K562 (cell line): ENCODE results near the gene VRK3.

Experiments used
- RAD51 ChIP-seq: fragments of 450-650 bp; IDR thresholded peaks from 2 replicates; pipeline ENCODE4 v1.7.1; 2016; ENCODE audit warnings: low read depth, mild to moderate bottlenecking, borderline replicate concordance
- TEAD4 ChIP-seq, 2 experiments: sonication (generic) in 1 of 2; formaldehyde crosslinking in 1 of 2; IDR thresholded peaks; 2 replicates each; pipeline versions ENCODE4 v1.6.1 to v1.8.0; 2012 to 2022; ENCODE audit warnings: borderline replicate concordance in 1 of 2, inconsistent platforms in 1 of 2, low read length in 1 of 2, mild to moderate bottlenecking in 1 of 2, missing genetic modification reagents in 1 of 2
- TF ChIP-seq, protein P1 (sequence below): sonication (generic); formaldehyde crosslinking; IDR thresholded peaks from 2 replicates; pipeline ENCODE4 v1.8.1; 2022; ENCODE audit warnings: missing genetic modification reagents

DNA sequence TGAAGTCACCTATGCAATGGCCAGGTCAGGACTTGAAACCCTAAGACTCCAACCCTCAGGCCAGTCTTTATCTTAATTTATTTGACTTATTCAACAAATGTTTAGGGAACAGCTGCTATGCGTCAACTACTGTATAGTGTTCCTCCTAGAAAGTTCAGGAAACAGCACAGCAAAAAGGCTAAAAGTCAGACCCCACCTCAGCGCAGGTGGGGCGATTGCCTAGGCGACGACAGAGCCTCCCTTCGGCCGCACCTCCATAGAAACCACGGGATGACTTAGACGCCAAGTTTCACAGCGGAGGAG is 502 bp downstream of the VRK3 start:
- no peak for TF ChIP-seq TEAD4 (IDR thresholded peaks at IDR 0.05; ENCODE audit: low read length)
- no peak for TF ChIP-seq TEAD4 (CRISPR knock-in tag; IDR thresholded peaks at IDR 0.05; ENCODE audit: borderline replicate concordance)
- TF ChIP-seq, protein P1, sequence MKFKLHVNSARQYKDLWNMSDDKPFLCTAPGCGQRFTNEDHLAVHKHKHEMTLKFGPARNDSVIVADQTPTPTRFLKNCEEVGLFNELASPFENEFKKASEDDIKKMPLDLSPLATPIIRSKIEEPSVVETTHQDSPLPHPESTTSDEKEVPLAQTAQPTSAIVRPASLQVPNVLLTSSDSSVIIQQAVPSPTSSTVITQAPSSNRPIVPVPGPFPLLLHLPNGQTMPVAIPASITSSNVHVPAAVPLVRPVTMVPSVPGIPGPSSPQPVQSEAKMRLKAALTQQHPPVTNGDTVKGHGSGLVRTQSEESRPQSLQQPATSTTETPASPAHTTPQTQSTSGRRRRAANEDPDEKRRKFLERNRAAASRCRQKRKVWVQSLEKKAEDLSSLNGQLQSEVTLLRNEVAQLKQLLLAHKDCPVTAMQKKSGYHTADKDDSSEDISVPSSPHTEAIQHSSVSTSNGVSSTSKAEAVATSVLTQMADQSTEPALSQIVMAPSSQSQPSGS (CRISPR knock-in tag) = no peak
- no peak for TF ChIP-seq RAD51
